GM19395 (cell line): ENCODE measurements around the gene TRPM2.

ENCODE experiments used
- ATAC-seq: cut with Tn5 transposase; IDR thresholded peaks from one replicate; pipeline ENCODE4 v1.9.1; 2021; ENCODE audit warnings: mild to moderate bottlenecking, moderate library complexity; ENCODE audit not compliant: unreplicated experiment

Gene TRPM2

DNA sequence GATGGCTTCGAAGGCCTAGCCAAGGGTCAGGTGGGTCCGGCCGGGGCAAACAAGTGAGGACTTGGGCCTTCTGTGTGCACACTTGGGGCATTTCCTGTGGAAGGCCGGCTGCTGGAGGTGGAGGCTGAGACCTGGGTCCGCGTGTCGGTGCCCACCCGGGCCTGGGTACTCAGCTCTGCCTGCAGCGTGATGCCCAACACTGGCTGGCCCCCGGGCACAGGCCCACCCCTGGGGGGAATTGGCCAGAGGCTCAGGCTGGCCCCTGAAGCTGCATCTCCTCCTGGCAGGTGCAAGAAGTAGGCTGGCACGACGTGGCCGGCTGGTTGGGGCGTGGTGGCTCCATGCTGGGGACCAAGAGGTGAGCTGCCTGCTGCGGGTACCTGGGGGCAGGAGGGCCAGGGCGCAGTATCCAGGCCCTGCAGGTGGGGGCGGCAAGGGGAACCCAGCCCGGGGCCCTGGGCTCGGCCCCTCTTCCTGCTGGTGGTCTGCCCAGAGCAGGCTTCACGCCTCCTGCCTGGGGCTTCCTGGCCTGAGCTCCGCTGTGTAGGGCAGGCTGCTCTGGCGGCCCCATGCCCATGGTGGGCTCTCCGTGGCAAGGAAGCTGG, 31.5 kb upstream of the TRPM2 start:
- ATAC-seq: no peak

DNA sequence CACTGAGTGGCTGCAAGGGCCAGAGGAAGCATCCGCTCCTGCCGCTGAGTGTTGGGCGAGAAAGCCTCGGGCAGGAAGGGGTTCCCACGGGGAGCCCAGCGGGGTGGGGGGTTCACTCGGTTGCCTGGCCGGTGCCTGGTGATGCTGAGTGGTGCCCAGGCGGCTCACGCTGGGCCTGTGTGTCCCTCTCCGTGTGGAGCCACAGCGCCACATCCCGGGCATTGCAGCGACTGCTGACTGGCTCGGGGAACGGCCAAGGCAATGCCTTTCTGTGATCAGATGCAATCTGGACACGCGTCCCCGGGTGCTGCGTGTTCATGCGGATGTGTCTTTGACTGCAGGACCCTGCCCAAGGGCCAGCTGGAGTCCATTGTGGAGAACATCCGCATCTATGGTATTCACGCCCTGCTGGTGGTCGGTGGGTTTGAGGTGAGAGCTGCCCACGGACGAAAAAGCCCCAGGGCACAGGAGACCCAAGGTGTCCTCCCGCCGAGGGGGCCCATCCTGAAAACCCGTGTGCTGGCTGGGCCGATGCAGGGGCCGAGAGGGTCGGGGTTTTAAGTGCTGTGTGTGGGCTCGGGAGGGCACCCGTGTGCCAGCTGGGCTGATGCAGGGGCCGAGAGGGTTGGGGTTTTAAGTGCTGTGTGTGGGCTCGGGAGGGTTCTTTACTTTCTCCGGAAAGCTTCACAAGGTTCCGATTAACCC, 30.6 kb upstream of the TRPM2 start:
- no peak for ATAC-seq

DNA sequence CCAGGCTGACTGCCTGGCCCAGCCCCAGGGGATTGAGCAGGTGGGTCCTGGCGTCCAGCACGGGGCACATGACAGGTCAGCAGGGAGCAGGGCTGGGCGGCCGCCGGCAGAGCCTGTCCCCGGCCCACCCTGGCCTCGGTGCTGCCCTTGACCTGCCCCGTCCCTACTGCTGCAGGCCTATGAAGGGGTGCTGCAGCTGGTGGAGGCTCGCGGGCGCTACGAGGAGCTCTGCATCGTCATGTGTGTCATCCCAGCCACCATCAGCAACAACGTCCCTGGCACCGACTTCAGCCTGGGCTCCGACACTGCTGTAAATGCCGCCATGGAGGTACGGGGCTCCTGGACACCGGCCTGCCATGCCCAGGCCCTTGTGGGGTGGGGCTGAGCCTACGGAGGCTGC, 29.8 kb upstream of the TRPM2 start:
- ATAC-seq: no peak

DNA sequence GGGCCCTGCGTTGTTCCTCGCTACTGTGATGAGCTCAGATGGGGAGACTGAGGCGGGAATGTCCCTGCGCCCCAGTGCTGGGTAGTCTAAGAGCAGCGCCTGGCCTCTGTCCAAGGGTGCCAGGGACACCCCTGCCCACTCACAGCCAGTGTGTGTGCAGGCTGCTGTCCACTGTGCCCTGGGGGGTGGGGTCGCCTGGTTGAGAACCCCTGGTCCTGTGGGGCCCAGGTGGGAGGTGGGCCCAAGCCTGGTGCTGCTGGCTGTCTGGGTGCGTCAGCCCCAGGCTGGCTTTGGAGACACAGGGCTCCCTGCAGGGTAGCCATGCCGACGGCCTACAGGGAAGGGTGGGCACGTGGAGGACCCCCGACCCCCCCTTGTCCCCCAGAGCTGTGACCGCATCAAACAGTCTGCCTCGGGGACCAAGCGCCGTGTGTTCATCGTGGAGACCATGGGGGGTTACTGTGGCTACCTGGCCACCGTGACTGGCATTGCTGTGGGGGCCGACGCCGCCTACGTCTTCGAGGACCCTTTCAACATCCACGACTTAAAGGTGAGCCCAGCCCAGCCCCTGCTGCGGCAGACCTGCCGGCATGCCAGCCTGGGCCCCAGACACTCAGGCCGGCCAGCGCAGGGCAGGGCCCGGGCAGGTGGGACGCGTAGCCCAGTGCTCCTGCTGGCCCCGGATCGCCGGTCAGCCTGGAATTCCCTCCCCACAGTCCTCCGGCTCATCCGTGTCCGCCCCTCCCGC, 29.1 kb upstream of the TRPM2 start:
- no peak for ATAC-seq

DNA sequence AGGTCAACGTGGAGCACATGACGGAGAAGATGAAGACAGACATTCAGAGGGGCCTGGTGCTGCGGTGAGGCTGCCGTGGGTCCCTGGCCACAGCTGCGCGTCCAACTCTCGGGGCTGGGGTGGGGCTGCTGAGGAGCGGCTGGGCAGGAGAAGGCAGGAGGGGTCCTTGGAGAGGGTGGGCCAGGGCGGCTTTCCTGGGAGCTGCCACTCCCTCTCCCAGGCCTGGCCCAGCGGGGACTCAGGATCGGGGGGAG, 28.6 kb upstream of the TRPM2 start:
- ATAC-seq: no peak

- ATAC-seq: no peak
These were observed 27.8 kb upstream of the TRPM2 start for GRCh38 chr21:44325386-44326271.

DNA sequence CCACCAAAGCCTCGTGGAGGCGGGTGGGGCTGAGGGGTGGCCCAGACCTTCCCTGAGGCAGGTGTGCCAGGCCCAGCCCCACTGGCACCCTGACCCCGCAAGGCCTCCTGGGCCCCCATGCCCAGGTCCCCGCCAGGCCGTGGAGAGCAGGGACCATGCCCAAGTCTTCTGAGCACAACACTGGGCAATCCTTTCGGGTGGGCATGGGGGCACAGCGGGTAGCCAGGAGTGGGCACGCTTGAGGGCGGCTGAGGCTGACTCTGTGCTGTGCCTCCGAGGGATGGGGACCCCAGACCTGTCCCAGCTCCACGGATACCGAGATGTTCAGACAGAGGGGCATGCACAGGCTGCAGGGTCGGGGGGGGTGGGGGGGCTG, 27.2 kb upstream of the TRPM2 start:
- ATAC-seq: no peak

DNA sequence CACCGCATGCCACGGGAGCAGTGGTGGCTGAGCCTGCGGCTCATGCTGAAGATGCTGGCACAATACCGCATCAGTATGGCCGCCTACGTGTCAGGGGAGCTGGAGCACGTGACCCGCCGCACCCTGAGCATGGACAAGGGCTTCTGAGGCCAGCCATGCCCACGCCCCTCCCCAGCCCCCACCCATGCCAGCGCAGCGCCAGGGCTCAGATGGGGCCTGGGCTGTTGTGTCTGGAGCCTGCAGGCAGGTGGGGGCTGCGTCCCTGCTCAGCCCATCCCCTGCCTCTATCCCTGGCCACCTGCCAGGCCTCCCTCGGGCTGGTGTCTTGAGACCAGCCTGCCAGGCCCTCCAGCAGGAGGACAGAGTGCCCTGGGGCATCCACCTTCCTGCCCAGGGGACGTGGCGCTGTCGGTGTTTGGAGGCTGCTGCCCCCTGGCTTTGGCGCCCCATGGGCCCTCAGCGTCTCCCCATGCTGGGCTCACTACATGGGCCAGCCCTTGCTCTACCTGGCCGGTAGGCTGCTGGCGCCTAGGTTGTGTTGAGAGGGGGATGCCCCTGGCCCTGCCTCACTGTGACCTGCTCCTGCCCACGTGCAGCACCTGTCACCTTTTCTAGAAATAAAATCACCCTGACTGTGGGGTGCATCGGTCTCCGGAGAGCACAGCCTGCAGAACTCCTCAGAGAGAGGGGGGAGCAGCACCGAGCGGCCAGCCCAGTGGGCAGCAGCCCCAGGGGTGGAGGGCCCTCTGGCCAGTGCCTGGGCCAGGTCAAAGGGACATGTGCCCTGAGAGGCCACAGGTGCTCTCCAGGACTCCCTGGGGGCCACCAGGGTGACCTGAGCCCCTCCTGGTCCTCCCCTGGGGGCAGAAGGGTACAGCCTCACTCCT, 26.5 kb upstream of the TRPM2 start:
- ATAC-seq: no peak

- no peak for ATAC-seq
These were observed 25.8 kb upstream of the TRPM2 start for GRCh38 chr21:44327603-44327974.

DNA sequence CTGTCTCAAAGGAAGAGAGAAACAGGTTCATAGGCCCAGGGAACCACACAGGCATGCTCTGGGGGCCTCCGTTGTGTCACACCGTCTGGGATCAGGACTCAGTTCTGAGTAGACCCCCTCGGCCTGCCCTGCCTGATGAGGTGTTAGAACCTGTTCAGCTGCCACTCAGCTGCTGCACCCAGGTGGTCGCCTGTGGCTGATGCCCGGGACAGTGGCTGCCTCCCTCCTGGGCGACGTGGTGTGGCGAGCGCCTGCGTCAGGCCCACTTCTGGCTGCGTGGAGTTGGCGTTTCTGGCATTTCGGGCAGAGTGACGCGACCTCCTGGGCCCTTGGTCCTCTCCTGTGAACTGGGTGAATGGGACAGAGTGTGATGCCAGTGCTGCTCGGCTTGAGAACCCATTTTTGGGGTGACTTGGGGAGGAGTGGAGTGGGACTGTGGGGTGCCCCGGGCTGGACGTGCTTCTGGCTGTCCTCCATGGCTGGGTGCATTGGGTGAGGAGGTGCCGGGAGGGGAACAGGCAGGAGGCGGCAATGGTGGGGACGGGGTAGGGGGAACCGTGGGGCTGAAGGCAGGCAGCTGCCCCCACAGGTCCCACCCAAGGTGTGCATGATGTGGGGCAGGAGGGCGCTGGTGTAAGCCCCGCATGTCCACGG, 25.1 kb upstream of the TRPM2 start:
- no peak for ATAC-seq

- ATAC-seq: no peak
These were observed 24.1 kb upstream of the TRPM2 start for GRCh38 chr21:44329086-44329889.

DNA sequence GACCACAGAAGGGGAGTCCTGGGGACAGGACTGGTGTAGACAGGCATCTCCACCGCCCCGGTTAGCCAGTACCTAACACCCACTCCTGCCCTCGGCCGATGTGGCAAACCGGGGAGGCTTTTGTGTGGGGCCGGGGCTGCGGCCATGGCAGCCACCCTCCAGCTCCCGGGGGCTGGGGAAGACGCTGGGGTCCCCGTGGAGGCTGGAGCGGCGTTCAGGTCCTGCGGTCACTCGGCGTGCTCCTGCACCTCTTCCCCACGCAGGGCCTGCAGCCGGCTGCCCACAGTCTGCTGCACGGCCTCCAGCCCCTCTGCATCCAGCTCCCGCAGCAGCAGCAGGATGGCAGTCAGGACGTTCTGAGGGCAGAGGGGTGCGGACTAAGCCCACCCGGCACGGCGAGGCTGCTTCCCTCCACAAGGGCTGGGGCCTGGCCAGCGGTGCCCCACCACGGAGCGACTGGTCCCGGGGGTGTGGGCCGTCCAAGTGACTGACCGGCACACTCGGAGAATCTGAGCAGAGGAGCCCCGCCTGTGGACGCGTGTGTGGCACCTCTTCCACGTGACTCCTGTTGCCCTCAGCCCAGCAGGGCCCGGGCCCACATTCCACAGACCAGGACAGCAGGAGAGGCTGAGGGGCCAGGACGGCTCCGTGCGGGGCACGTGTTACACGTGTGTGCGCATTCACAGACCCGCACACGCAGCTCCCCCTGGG, 23.3 kb upstream of the TRPM2 start:
- no peak for ATAC-seq

DNA sequence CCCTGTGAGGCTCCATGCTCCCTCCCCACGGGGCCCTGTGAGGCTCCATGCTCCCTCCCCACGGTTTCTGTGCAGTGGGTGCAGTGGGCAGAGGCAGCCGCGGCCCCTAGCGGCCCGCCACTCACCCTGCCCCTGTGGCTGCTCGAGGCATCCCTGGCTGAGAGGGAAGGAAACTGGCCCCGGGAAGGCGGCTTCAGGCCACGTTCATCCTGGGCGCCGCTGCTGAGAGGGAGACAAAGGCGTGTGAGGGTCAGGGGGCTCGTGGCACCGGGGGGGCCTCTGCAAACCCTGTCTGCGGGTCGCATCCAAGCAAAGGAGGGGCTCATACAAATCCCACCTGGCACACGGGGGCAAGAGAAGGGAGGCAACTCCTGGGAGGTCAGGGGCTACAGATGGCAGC, 22.7 kb upstream of the TRPM2 start:
- no peak for ATAC-seq

DNA sequence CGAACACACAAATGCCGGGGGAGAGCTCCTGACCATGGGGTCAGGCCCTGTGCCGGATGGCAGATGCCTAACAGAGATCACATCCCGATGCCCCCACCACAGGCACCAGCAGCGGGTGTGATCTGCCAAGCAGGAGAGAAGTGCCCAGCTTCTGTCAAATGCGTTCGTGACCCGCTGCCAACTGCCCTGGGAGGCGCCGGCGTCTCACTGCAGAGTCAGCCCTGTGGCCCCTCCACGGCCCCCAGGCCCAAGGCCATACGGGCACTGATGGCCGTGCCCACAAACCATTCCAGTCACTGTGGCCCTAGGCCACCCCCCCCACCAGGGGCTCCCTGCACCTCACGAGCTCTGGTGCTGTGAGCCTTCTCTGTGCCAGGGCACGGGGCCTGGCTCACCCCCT, 22.2 kb upstream of the TRPM2 start:
- ATAC-seq: no peak

DNA sequence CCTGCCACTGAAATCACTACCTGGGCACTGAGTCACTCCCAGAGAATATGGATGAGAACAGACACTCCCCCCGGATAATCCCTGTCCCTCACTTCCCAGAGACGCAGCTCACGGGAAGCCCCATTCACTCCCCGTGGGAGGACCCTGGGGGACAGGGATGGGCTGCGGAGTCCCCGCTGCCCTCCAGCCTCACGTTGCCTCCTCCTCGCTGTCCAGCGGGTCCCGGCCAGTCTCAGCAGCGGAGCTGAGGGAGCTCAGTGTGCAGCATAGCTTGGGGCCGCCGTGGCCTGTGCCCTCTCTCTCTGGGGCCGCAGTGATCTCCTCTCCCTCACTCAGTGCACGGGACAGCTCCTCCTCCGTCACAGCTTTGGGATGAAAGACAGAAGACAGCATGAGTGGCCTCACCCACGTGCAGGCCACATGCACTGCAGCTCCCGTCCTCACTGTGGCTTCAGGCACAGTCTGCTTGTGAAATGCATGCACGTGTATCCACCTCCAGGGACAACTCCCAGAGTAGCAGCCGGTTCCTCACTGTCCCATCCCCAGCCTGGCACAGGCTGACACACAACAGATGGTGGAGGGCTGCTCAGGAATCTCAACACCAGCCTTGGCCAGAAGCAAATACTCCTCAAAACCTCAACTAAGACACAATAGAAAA, 21.6 kb upstream of the TRPM2 start:
- no peak for ATAC-seq

GRCh38 chr21:44332383-44332782, 21.0 kb upstream of the TRPM2 start:
- ATAC-seq: no peak

DNA sequence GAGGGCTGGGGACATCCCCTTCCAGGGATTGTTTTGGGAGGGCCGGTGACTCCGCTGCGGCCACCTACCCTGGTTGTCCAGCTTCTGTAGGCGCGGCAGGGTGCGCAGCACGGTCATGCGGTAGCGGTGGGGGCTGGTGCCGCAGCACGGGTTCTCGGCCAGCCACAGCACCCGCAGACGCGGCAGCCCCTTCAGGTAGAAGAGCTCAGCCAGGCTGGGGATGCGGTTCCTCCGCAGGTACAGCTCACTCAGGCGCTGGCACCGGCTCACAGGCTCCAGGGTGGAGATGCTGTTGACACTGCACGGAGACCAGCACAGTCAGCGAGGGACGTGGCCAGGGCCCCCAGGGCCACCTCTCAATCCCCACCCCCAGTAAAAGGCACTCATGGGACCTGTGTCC, 20.5 kb upstream of the TRPM2 start:
- ATAC-seq: no peak
